GM12878 (cell line): Measurements from ENCODE around the gene MORC1. TPM values are rescaled to one million over a fixed set of nuclear protein-coding genes. Genes with fewer than 3 reads are reported as not detected.

Experiments
- ATAC-seq: fragments of 200-7000 bp; cut with Tn5 transposase; 3 replicates; pipeline ENCODE4 v1.9.1; 2020; ENCODE audit warnings: mild to moderate bottlenecking, moderate library complexity
- BruUV-seq: library from RNA; stranded (reverse); fragments of 400-500 nt; replicated peaks from 2 replicates; lab custom pipeline; 2021; lab: Mats Ljungman, UMichigan
- CTCF ChIA-PET: fragments of 300-600 bp; sonication (Branson Sonifier 250); formaldehyde crosslinking; extraction: SDS; loops from one replicate; lab custom pipeline; 2021; ENCODE audit warnings: inconsistent platforms; lab: Yijun Ruan, JAX
- POLR2A ChIA-PET: fragments of 350-600 bp; formaldehyde crosslinking; extraction: SDS; loops from one replicate; lab custom pipeline; 2021; ENCODE audit warnings: inconsistent platforms; lab: Charles Lee
- RAD21 ChIA-PET: fragments of 300-600 bp; sonication (Branson Sonifier 250); formaldehyde crosslinking; loops from one replicate; lab custom pipeline; 2023; ENCODE audit warnings: antibody characterized with exemption; ENCODE audit not compliant: unreplicated experiment; lab: Charles Lee
- SMC1A ChIA-PET: fragments of 300-600 bp; sonication (Branson Sonifier 250); formaldehyde crosslinking; loops from one replicate; lab custom pipeline; 2023; ENCODE audit not compliant: unreplicated experiment, uncharacterized antibody; lab: Charles Lee
- DNase-seq: peaks from one replicate; pipeline ENCODE4 v3.0.0-alpha.2; 2011; ENCODE audit warnings: low read depth, low spot score
- FAIRE-seq: peaks from 3 replicates; lab custom pipeline; 2011; peaks lifted over from hg19 to GRCh38; lab: Jason Lieb, UNC
- H2AFZ ChIP-seq: 2 replicates; pipeline ENCODE4 v1.6.0; 2011; ENCODE audit warnings: low read depth, low read length, control low read depth; ENCODE audit not compliant: control insufficient read depth
- H3K27ac ChIP-seq: 2 replicates; pipeline ENCODE4 v1.5.1; 2011; ENCODE audit warnings: control low read depth; ENCODE audit not compliant: control insufficient read depth, insufficient read depth
- H3K27me3 ChIP-seq, 2 experiments: replicated peaks in 1 of 2; 2 replicates each; pipeline versions ENCODE4 v1.6.0 to v1.6.1; 2011; ENCODE audit warnings: low read length in 1 of 2; ENCODE audit not compliant: control insufficient read depth in 2 of 2, insufficient read depth in 2 of 2
- H3K36me3 ChIP-seq, 2 experiments: 2 replicates each; pipeline ENCODE4 v1.5.1; 2011; ENCODE audit warnings: low read length in 1 of 2; ENCODE audit not compliant: control insufficient read depth in 2 of 2, insufficient read depth in 2 of 2
- H3K4me1 ChIP-seq: 2 replicates; pipeline ENCODE4 v1.6.1; 2011; ENCODE audit warnings: mild to moderate bottlenecking, low read length, moderate library complexity, mixed read lengths; ENCODE audit not compliant: control insufficient read depth, insufficient read depth
- H3K4me2 ChIP-seq: 2 replicates; pipeline ENCODE4 v1.6.0; 2011; ENCODE audit warnings: control low read depth; ENCODE audit not compliant: control insufficient read depth, insufficient read depth
- H3K4me3 ChIP-seq: fragments of 200-600 bp; sonication (generic); 2 replicates; pipeline ENCODE4 v1.5.1; 2016
- H3K79me2 ChIP-seq: 2 replicates; pipeline ENCODE4 v1.6.0; 2011; ENCODE audit warnings: low read length; ENCODE audit not compliant: control insufficient read depth, insufficient read depth
- H3K9ac ChIP-seq: 2 replicates; pipeline ENCODE4 v1.8.0; 2011; ENCODE audit warnings: low read length, control low read depth, mixed read lengths; ENCODE audit not compliant: control insufficient read depth, insufficient read depth
- H3K9me3 ChIP-seq: replicated peaks from 3 replicates; pipeline ENCODE4 v1.5.1; 2011; ENCODE audit warnings: mild to moderate bottlenecking, low read length; ENCODE audit not compliant: control insufficient read depth, insufficient read depth
- H4K20me1 ChIP-seq: 2 replicates; pipeline ENCODE4 v1.6.0; 2011; ENCODE audit not compliant: control insufficient read depth, insufficient read depth
- CBX3 ChIP-seq: fragments of 200-600 bp; sonication (generic); IDR thresholded peaks from 2 replicates; pipeline ENCODE4 v1.6.1; 2016; ENCODE audit warnings: low read depth, borderline replicate concordance
- CREB1 ChIP-seq: IDR thresholded peaks from 2 replicates; pipeline ENCODE4 v1.6.1; 2012; ENCODE audit warnings: low read depth, mild to moderate bottlenecking, inconsistent platforms
- FOS ChIP-seq: IDR thresholded peaks from 3 replicates; pipeline ENCODE4 v1.6.1; 2011; ENCODE audit warnings: borderline replicate concordance; ENCODE audit not compliant: insufficient read length; ENCODE audit errors: extremely low read depth
- IKZF2 ChIP-seq, 2 experiments: fragments of 450-650 bp; IDR thresholded peaks; 2 replicates each; pipeline ENCODE4 v1.6.1; 2017; ENCODE audit warnings: mild to moderate bottlenecking in 2 of 2, moderate library complexity in 2 of 2
- MEF2A ChIP-seq: IDR thresholded peaks from 2 replicates; pipeline ENCODE4 v1.6.1; 2011; ENCODE audit warnings: low read depth, mild to moderate bottlenecking, low read length, moderate library complexity; ENCODE audit not compliant: insufficient read depth
- MEF2B ChIP-seq: fragments of 450-650 bp; IDR thresholded peaks from 2 replicates; pipeline ENCODE4 v1.6.1; 2018; ENCODE audit warnings: mild to moderate bottlenecking, moderate library complexity; ENCODE audit not compliant: partially characterized antibody, poor library complexity, severe bottlenecking
- MTA3 ChIP-seq: IDR thresholded peaks from 2 replicates; pipeline ENCODE4 v1.6.1; 2012; ENCODE audit warnings: low read length, inconsistent platforms, borderline replicate concordance
- PAX5 ChIP-seq: IDR thresholded peaks from 2 replicates; pipeline ENCODE4 v1.6.1; 2011; ENCODE audit warnings: low read depth, low read length, borderline replicate concordance
- SMAD1 ChIP-seq: fragments of 450-650 bp; IDR thresholded peaks from 2 replicates; pipeline ENCODE4 v1.6.1; 2018; ENCODE audit warnings: mild to moderate bottlenecking, low read depth; ENCODE audit not compliant: partially characterized antibody
- SP1 ChIP-seq: IDR thresholded peaks from one replicate; pipeline ENCODE4 v1.6.1; 2011; ENCODE audit warnings: low read depth, low read length
- ZNF274 ChIP-seq: IDR thresholded peaks from one replicate; pipeline ENCODE4 v1.8.0; 2011; ENCODE audit not compliant: insufficient read length, insufficient read depth
- WGBS: methylation state at CpG from one replicate; pipeline ENCODE4 v1.1.6; 2016; ENCODE audit warnings: low lambda C conversion rate; ENCODE audit not compliant: insufficient replicate concordance, insufficient coverage; ENCODE audit errors: missing lambda C conversion rate; 5-methylcytosine and 5-hydroxymethylcytosine counted together
- in situ Hi-C: fragments of 300-500 bp; cut with MboI; formaldehyde crosslinking; loops from 9 replicates; pipeline ENCODE4 v1.14.3; 2018; ENCODE audit warnings: mixed read lengths
- intact Hi-C: fragments of 100-400 bp; cut with micrococcal nuclease; formaldehyde crosslinking; loops from one replicate; pipeline ENCODE4 v1.14.2; 2022; ENCODE audit not compliant: unreplicated experiment
- polyA plus RNA-seq, 11 experiments: library from polyadenylated mRNA; depleted of rRNA in 4 of 11; unstranded in 6 of 11; stranded (reverse) in 5 of 11; fragments of >200 nt; fragmentation: Nextera tagmentation in 4 of 11; fragmentation: Illumina TruSeq in 1 of 11; extraction: Ambion mirVana in 4 of 11; extraction: Trizol in 1 of 11; gene quantifications; 1 replicate in 1 of 11; 2 replicates in 10 of 11; pipeline versions ENCODE4 v1.2.1 to v1.2.3, GENCODE V29; 2011 to 2016; ENCODE audit warnings: inconsistent platforms in 2 of 11, missing spikeins in 2 of 11, low read depth in 1 of 11
- total RNA-seq, 4 experiments: library from RNA; depleted of rRNA in 3 of 4; stranded (reverse); fragments of >200 nt in 3 of 4; fragmentation: Illumina TruSeq in 1 of 4; extraction: Trizol in 1 of 4; gene quantifications; 2 replicates each; pipeline versions ENCODE4 v1.2.1 to v1.2.3, GENCODE V29; 2013 to 2021
- TF ChIP-seq, protein P1 (sequence below): IDR thresholded peaks from 2 replicates; pipeline ENCODE4 v1.6.1; 2012; ENCODE audit warnings: low read length, inconsistent platforms
- TF ChIP-seq, protein P2 (sequence below): fragments of 450-650 bp; formaldehyde crosslinking; IDR thresholded peaks from 2 replicates; pipeline ENCODE4 v1.5.0; 2022; ENCODE audit warnings: mild to moderate bottlenecking, missing genetic modification characterization

Gene MORC1
- total and polyA plus RNA-seq, 10 of the 15 experiments (the other 5 are each of a cell fraction or from before 2014, with no cell fraction given), result 0.18 TPM; not detected in 9

DNA sequence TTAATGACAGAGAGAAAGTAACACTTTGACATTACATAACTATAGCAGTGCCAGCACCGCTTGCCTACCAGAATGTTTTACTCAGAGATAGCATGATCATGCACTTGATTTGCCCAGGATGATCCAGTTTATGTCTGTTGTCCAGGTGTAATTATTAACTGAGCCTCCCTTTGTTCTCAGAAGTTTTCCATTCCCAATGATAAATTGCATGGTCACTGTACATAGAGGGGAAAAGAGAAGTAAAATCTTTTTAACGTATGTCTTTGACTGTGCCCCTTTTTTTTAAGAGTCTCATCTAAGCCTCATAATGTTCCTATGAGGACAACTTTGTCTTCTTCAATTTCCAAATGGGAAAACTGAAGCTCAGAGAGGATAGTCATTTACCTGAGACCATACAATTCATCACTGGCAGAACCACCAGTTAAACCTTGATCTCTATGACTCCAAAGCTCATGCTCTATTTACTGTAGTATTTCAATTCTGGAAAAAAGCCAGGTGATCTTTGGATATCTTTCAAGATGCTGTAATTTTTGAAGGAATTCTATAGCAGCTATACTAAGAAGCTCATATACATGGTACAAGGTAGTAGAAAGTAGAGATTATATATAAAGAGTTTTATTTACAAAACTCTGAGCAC, 43.7 kb upstream of the MORC1 start (continued):
- TF ChIP-seq, protein P1, sequence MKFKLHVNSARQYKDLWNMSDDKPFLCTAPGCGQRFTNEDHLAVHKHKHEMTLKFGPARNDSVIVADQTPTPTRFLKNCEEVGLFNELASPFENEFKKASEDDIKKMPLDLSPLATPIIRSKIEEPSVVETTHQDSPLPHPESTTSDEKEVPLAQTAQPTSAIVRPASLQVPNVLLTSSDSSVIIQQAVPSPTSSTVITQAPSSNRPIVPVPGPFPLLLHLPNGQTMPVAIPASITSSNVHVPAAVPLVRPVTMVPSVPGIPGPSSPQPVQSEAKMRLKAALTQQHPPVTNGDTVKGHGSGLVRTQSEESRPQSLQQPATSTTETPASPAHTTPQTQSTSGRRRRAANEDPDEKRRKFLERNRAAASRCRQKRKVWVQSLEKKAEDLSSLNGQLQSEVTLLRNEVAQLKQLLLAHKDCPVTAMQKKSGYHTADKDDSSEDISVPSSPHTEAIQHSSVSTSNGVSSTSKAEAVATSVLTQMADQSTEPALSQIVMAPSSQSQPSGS, result no peak

- Histone ChIP-seq H3K27me3 (no peaks in the 10 kb centered on the region), H3K4me2 (no peak overlapping the region), H4K20me1 (no peaks in the 10 kb centered on the region), H3K79me2 (no peaks in the 10 kb centered on the region), H3K4me3 (no peak overlapping the region), H3K9ac (no peak overlapping the region), H3K9me3 (no peaks in the 10 kb centered on the region), H2AFZ (no peak overlapping the region), H3K27ac (no peak overlapping the region), H3K36me3 (no peaks in the 10 kb centered on the region), H3K4me1 (no peaks in the 10 kb centered on the region)
- SMC1A ChIA-PET, result no interaction called here
- DNase-seq, result no peak
- TF ChIP-seq CREB1, result no peak
- TF ChIP-seq MEF2B, result no peak
- TF ChIP-seq PAX5, result no peak
- TF ChIP-seq ZNF274, result no peak
- no peak for TF ChIP-seq CBX3
- no peak for TF ChIP-seq SP1
- no peak for TF ChIP-seq MTA3
- TF ChIP-seq IKZF2 (IDR thresholded peaks at IDR 0.05), result no peak
- no peak for TF ChIP-seq MEF2A
- no peak for TF ChIP-seq SMAD1
- no peak for TF ChIP-seq FOS
- TF ChIP-seq, protein P2, sequence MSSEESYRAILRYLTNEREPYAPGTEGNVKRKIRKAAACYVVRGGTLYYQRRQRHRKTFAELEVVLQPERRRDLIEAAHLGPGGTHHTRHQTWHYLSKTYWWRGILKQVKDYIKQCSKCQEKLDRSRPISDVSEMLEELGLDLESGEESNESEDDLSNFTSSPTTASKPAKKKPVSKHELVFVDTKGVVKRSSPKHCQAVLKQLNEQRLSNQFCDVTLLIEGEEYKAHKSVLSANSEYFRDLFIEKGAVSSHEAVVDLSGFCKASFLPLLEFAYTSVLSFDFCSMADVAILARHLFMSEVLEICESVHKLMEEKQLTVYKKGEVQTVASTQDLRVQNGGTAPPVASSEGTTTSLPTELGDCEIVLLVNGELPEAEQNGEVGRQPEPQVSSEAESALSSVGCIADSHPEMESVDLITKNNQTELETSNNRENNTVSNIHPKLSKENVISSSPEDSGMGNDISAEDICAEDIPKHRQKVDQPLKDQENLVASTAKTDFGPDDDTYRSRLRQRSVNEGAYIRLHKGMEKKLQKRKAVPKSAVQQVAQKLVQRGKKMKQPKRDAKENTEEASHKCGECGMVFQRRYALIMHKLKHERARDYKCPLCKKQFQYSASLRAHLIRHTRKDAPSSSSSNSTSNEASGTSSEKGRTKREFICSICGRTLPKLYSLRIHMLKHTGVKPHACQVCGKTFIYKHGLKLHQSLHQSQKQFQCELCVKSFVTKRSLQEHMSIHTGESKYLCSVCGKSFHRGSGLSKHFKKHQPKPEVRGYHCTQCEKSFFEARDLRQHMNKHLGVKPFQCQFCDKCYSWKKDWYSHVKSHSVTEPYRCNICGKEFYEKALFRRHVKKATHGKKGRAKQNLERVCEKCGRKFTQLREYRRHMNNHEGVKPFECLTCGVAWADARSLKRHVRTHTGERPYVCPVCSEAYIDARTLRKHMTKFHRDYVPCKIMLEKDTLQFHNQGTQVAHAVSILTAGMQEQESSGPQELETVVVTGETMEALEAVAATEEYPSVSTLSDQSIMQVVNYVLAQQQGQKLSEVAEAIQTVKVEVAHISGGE (CRISPR knock-in tag), result no peak
- intact Hi-C loops, result no loop called here
- RAD21 ChIA-PET, result no interaction called here
- BruUV-seq, result no TSS peak
- CTCF ChIA-PET, result no interaction called here
- in situ Hi-C loops, result no loop called here
- no peak for FAIRE-seq
- 0% methylated on average over 1 of the region's 1 CpG for WGBS
- POLR2A ChIA-PET, result no interaction called here
- ATAC-seq, result no peak
These were observed 37.9 kb upstream of the MORC1 start for GRCh38 chr3:109155828-109156227.
